HCT116 (cell line): ENCODE results near the gene TESK1.
"Not testable (repeated sequence)": the region's sequence is repeated elsewhere in the genome, so short reads cannot be mapped to it uniquely, and the experiment has no call there.

Experiments
- POLR2A ChIP-seq: IDR thresholded peaks from 2 replicates; pipeline ENCODE4 v1.7.0; 2011; ENCODE audit warnings: borderline replicate concordance; ENCODE audit not compliant: insufficient read depth, insufficient read length; ENCODE audit errors: extremely low read depth
- YY1 ChIP-seq: IDR thresholded peaks from 2 replicates; pipeline ENCODE4 v1.6.1; 2011; ENCODE audit warnings: low read length, low read depth, moderate library complexity, mild to moderate bottlenecking; ENCODE audit not compliant: insufficient replicate concordance; ENCODE audit errors: extremely low read depth
- TF ChIP-seq, protein P1 (sequence below), 3 experiments: fragments of 200-600 bp in 1 of 3; sonication (generic) in 1 of 3; IDR thresholded peaks in 2 of 3; conservative IDR thresholded peaks in 1 of 3; 2 replicates each; pipeline ENCODE4 v1.5.1; 2012 to 2017; ENCODE audit warnings: low read depth in 2 of 3, low read length in 2 of 3, antibody characterized with exemption in 1 of 3, borderline replicate concordance in 1 of 3, control low read depth in 1 of 3, mild to moderate bottlenecking in 1 of 3, mixed read lengths in 1 of 3, mixed run types in 1 of 3, moderate library complexity in 1 of 3; ENCODE audit not compliant: insufficient read depth in 1 of 3
- TF ChIP-seq, protein P2 (sequence below): IDR thresholded peaks from 2 replicates; pipeline ENCODE4 v1.6.1; 2012

DNA sequence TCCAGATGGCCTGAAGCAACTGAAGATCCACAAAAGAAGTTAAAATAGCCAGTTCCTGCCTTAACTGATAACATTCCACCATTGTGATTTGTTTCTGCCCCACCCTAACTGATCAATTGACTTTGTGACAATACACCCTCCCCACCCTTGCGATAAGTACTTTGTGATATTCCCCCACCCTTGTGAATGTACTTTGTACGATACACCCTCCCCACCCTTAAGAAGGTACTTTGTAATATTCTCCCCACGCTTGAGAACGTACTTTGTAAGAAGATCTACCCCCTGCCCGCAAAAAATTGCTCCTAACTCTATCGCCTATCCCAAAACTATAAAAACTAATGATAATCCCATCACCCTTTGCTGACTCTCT, 31.8 kb downstream of the TESK1 start:
- TF ChIP-seq, protein P1, sequence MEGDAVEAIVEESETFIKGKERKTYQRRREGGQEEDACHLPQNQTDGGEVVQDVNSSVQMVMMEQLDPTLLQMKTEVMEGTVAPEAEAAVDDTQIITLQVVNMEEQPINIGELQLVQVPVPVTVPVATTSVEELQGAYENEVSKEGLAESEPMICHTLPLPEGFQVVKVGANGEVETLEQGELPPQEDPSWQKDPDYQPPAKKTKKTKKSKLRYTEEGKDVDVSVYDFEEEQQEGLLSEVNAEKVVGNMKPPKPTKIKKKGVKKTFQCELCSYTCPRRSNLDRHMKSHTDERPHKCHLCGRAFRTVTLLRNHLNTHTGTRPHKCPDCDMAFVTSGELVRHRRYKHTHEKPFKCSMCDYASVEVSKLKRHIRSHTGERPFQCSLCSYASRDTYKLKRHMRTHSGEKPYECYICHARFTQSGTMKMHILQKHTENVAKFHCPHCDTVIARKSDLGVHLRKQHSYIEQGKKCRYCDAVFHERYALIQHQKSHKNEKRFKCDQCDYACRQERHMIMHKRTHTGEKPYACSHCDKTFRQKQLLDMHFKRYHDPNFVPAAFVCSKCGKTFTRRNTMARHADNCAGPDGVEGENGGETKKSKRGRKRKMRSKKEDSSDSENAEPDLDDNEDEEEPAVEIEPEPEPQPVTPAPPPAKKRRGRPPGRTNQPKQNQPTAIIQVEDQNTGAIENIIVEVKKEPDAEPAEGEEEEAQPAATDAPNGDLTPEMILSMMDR (IDR thresholded peaks at IDR 0.05 in 2 of 3, conservative IDR thresholded peaks at IDR 0.05 in 1 of 3; ENCODE audit: borderline replicate concordance in 1 of 3, insufficient read depth in 1 of 3, low read depth in 2 of 3, low read length in 2 of 3): not testable (repeated sequence)
- TF ChIP-seq YY1, POLR2A: not testable (repeated sequence)
- TF ChIP-seq, protein P2, sequence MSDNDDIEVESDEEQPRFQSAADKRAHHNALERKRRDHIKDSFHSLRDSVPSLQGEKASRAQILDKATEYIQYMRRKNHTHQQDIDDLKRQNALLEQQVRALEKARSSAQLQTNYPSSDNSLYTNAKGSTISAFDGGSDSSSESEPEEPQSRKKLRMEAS: not testable (repeated sequence)
